PFSK-1 (cell line): ENCODE data around the gene PHACTR2.

Experiments used
- FOXP2 ChIP-seq: optimal IDR thresholded peaks from 2 replicates; pipeline ENCODE3; 2011; ENCODE audit warnings: borderline replicate concordance, control low read depth, inconsistent platforms; ENCODE audit not compliant: insufficient read depth; ENCODE audit errors: extremely low read length, extremely low read depth
- POLR2AphosphoS5 ChIP-seq: IDR thresholded peaks from 2 replicates; pipeline ENCODE4 v1.6.1; 2012; ENCODE audit warnings: low read depth, mild to moderate bottlenecking, control low read depth, low read length, moderate library complexity
- SIN3A ChIP-seq: IDR thresholded peaks from 2 replicates; pipeline ENCODE4 v1.6.1; 2012; ENCODE audit warnings: mild to moderate bottlenecking, low read length, moderate library complexity, borderline replicate concordance; ENCODE audit not compliant: insufficient read depth
- TAF1 ChIP-seq: IDR thresholded peaks from 2 replicates; pipeline ENCODE4 v1.6.1; 2012; ENCODE audit warnings: low read length, control low read depth, borderline replicate concordance; ENCODE audit not compliant: insufficient read depth
- TF ChIP-seq, protein P1 (sequence below), 2 experiments: IDR thresholded peaks; 2 replicates each; pipeline versions ENCODE4 v1.6.1 to v1.8.0; 2011 to 2012; ENCODE audit warnings: low read depth in 2 of 2, low read length in 2 of 2, control low read depth in 1 of 2, inconsistent platforms in 1 of 2, mild to moderate bottlenecking in 1 of 2, moderate library complexity in 1 of 2; ENCODE audit not compliant: insufficient read depth in 1 of 2

PHACTR2 gene

DNA sequence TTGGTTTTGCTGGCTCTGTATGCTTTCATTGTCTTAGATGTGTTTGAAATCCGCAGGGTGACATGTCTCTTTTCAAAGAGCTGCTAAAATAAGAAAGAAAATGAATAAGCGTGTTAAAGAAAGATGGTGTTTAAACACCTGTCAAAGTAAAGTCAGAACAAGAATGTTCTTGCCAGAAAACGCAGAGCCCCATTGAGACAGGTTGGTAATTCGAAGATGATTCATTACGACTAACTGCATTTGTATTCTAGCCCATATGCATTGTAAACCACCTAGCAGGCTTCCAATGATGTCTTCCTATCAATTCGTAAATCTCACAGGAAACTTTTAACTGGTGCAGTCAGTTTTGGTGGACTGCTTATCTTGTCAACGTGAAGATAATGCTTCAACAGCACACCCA is 16.8 kb downstream of the PHACTR2 start:
- TF ChIP-seq, protein P1, sequence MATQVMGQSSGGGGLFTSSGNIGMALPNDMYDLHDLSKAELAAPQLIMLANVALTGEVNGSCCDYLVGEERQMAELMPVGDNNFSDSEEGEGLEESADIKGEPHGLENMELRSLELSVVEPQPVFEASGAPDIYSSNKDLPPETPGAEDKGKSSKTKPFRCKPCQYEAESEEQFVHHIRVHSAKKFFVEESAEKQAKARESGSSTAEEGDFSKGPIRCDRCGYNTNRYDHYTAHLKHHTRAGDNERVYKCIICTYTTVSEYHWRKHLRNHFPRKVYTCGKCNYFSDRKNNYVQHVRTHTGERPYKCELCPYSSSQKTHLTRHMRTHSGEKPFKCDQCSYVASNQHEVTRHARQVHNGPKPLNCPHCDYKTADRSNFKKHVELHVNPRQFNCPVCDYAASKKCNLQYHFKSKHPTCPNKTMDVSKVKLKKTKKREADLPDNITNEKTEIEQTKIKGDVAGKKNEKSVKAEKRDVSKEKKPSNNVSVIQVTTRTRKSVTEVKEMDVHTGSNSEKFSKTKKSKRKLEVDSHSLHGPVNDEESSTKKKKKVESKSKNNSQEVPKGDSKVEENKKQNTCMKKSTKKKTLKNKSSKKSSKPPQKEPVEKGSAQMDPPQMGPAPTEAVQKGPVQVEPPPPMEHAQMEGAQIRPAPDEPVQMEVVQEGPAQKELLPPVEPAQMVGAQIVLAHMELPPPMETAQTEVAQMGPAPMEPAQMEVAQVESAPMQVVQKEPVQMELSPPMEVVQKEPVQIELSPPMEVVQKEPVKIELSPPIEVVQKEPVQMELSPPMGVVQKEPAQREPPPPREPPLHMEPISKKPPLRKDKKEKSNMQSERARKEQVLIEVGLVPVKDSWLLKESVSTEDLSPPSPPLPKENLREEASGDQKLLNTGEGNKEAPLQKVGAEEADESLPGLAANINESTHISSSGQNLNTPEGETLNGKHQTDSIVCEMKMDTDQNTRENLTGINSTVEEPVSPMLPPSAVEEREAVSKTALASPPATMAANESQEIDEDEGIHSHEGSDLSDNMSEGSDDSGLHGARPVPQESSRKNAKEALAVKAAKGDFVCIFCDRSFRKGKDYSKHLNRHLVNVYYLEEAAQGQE (IDR thresholded peaks at IDR 0.05; ENCODE audit: insufficient read depth in 1 of 2, low read depth in 2 of 2, low read length in 2 of 2) = no peak
- no peak for TF ChIP-seq SIN3A
- no peak for TF ChIP-seq TAF1
- TF ChIP-seq POLR2AphosphoS5 = no peak
- no peak for TF ChIP-seq FOXP2

DNA sequence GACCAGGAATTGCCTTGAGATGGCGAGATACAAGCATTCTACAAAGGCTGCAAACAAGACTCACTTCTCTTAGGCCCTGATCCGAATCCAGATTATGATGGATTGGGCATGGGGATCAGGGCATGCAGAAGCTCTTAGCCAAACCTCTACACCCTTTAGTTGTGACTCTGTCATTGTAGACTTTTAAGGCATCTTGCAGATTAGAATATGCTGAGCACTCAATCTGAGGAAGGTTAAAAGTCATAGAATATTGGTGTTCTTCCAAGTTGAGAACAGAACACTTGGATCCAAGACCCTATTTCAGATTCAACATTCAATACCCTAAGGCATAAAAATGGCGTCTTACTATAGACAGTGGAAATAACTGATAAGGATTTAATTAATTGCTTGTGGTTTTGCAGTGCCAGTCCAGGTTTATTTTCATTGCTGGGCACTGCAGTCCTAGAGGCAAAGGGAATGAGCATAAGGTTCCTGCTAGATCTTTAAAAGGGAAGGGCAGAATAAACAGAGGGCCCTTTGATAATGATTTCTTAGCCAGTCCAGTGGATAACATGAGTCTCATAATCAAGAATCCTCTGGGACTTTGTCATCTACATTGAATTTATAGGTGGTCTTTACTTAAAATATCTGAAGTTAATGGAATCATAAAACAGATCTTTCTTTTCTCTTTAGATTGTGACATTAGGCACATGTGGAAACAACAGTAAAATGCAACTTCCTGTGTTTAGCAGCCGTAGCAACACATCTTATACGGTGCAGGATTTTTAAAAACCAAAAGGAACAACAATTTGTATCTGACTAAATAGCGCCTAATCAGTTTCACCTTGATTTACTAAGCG is 17.6 kb downstream of the PHACTR2 start:
- TF ChIP-seq, protein P1 (IDR thresholded peaks at IDR 0.05; ENCODE audit: insufficient read depth in 1 of 2, low read depth in 2 of 2, low read length in 2 of 2) = no peak
- TF ChIP-seq SIN3A (no peak), FOXP2 (no peak), POLR2AphosphoS5 (no peak), TAF1 (no peak)

DNA sequence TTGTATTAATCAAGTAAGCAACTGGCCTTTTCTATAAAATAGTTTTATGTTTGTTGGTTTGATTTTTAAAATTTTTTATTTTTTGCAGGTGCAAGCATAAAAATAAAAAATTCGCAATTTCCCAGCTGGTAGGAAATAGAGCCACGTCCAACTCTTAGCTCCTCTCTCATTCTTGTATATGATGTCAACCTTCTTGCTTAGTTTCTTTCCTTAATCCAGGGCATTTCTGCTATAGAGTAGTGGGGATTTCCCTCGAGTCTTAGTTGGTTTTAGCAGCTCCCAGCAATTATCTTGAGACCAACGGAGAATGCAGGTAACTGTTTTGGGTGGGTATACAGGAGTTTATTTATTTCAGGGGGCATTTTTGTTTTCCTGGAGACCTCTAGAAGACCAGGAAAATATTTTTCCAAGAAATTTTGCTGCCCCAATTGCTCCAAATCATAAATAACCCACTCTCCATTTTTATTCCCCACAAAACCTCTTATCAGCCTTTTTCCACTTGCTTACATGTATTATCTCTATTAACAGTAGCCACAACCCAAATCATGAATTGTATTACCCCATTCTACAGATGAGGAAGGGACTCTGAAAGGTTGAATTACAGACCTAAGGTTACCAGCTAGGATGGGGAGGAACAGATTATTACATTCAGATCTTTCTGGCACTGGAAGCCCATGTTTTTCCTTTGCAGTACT is 18.4 kb downstream of the PHACTR2 start:
- TF ChIP-seq SIN3A = no peak
- no peak for TF ChIP-seq POLR2AphosphoS5
- no peak for TF ChIP-seq TAF1
- TF ChIP-seq, protein P1 (IDR thresholded peaks at IDR 0.05; ENCODE audit: insufficient read depth in 1 of 2, low read depth in 2 of 2, low read length in 2 of 2) = no peak
- TF ChIP-seq FOXP2 = no peak

DNA sequence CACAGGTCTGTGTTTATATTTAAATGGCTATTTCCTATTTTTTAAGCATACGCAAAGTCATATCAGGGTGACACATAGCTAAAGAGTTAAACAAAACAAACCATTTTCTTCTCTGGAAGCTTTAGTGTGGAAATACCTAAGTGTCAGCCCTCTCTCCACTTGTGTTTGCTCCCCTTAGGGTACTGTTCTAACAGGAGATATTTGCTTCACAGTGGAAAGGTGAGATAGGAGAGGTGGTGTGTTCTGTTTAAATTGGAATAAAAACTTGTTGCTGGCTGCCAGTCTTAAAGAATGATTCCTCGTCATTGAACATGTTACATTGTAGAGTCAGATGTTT is 18.9 kb downstream of the PHACTR2 start:
- TF ChIP-seq, protein P1 (IDR thresholded peaks at IDR 0.05; ENCODE audit: insufficient read depth in 1 of 2, low read depth in 2 of 2, low read length in 2 of 2) = no peak
- TF ChIP-seq SIN3A (no peak), POLR2AphosphoS5 (no peak), TAF1 (no peak), FOXP2 (no peak)
